ENCODE measurements around the gene NUP62. TPM values are rescaled to one million over a fixed set of nuclear protein-coding genes. Genes with fewer than 3 reads are reported as not detected.

NUP62 gene
- total RNA-seq, 1 donor from 2014 or later: 61.1 TPM

DNA sequence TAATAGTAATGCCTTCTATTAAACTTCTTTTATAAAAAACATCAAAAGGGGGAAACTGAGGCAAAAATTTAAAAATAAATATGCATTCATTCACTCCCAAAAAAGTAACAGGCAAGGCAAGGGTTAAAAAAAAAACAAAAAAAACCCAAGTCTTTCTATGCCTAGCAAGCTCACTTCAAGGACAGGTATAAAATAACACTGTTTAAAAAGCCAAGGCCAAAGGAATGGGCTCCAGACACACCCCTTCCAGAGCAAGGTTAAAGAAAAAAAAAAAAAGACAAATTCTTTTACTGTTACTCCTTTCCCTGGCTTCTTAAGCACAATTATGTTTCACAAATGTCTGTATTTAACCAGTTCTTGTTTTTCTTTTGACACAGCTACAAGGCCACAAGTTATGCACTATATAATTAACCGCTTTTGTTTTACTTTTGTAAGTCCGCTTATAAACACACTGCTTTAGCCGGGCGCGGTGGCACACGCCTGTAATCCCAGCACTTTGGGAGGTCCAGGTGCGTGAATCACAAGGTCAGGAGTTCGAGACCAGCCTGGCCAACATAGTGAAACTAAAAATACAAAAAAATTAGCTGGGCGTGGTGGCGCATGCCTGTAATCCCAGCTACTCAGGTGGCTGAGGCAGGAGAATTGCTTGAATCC lies 28.1 kb upstream of the NUP62 start:
- TF ChIP-seq, protein P1, sequence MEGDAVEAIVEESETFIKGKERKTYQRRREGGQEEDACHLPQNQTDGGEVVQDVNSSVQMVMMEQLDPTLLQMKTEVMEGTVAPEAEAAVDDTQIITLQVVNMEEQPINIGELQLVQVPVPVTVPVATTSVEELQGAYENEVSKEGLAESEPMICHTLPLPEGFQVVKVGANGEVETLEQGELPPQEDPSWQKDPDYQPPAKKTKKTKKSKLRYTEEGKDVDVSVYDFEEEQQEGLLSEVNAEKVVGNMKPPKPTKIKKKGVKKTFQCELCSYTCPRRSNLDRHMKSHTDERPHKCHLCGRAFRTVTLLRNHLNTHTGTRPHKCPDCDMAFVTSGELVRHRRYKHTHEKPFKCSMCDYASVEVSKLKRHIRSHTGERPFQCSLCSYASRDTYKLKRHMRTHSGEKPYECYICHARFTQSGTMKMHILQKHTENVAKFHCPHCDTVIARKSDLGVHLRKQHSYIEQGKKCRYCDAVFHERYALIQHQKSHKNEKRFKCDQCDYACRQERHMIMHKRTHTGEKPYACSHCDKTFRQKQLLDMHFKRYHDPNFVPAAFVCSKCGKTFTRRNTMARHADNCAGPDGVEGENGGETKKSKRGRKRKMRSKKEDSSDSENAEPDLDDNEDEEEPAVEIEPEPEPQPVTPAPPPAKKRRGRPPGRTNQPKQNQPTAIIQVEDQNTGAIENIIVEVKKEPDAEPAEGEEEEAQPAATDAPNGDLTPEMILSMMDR (IDR thresholded peaks at IDR 0.05; ENCODE audit: insufficient read depth, low read length, poor library complexity, severe bottlenecking): no peak
- H3K27me3 ChIP-seq (ENCODE audit: control insufficient read depth, insufficient read depth, low read length): peaks cover 19% of the 10 kb centered on the region
- no peaks in the 10 kb centered on the region for H3K36me3 ChIP-seq (ENCODE audit: control insufficient read depth, insufficient read depth, low read length)
- DNase-seq (ENCODE audit: low read depth): no peak
- H3K4me3 ChIP-seq (ENCODE audit: low read depth, low read length): no peak overlapping the region

DNA sequence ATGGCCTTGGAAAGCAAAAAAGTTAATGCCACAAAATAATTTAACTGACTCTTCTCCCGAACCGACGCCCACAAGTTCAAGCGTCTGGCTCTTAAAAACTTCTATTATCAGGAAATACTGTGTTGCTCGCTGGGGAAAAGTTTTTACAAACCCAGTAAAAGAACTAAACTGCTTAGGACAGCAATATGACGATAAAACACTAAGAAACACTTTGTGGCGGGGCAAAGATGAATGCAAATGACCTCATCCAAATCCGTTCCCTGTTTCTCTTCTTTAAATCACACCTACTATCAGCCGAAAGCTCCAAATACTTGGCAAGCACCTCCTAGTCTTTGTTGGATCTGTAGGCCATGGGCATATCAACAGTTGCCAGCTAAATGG lies 26.8 kb upstream of the NUP62 start:
- DNase-seq (ENCODE audit: low read depth): no peak
- peaks cover 25% of the 10 kb centered on the region for H3K27me3 ChIP-seq (ENCODE audit: control insufficient read depth, insufficient read depth, low read length)
- H3K36me3 ChIP-seq (ENCODE audit: control insufficient read depth, insufficient read depth, low read length): no peaks in the 10 kb centered on the region
- no peak overlapping the region for H3K4me3 ChIP-seq (ENCODE audit: low read depth, low read length)
- TF ChIP-seq, protein P1 (IDR thresholded peaks at IDR 0.05; ENCODE audit: insufficient read depth, low read length, poor library complexity, severe bottlenecking): no peak

DNA sequence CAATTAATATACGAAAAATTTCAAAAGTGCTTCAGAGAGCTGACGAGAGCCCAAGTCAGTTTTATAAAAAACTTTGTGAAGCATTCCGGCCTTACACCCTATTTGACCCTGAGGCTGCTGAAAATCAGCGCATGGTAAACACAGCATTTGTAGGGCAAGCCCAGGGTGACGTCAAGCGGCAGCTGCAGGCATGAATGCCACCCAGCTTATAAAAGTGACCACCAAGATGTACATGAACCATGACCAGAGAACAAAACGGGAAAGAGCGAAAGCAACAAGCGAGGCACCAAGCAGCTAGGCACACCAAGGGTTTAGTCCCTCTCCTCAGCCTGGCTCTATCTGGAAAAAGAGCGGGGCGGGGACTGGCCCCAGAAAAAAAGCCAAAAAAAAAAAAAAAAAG lies 25.6 kb upstream of the NUP62 start:
- no peak for DNase-seq (ENCODE audit: low read depth)
- H3K4me3 ChIP-seq (ENCODE audit: low read depth, low read length): no peak overlapping the region
- TF ChIP-seq, protein P1 (IDR thresholded peaks at IDR 0.05; ENCODE audit: insufficient read depth, low read length, poor library complexity, severe bottlenecking): no peak

DNA sequence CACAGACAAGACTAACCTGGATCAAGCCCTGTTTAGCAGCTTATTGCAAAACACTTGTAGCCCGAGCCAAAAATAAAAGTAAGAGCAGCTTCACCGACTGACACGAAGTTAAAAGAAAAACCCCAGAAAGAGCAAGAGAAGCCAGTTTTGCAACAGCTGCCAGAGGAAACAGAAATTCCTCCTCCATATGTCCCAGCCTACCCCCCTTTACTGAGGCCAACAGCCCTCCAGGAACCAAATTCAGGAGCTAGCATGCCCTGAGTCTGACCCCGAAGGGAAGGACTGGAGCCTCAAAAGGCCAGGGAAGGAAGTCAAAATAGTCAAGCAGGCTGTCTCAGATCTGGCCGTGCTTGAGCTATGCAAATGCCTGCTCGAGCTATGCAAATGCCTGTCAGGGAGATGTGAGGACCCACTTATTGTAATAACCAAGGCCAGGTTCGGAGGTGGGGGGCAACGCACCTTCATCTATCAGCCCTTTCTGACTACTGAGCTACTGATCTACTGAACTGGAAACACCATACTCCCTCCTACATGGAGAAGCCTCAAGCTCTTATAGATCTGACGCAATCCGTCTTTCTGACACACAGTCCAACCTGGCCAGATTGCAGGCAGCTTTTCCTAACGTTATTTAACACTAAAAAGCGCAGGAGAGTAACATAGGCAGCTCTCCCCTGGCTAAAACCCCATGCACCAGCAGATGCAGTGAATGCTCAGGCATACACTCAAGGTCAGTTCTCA lies 25.0 kb upstream of the NUP62 start:
- Histone ChIP-seq H3K27me3 (ENCODE audit: control insufficient read depth, insufficient read depth, low read length) (peaks cover 25% of the 10 kb centered on the region), H3K4me3 (ENCODE audit: low read depth, low read length) (no peak overlapping the region), H3K36me3 (ENCODE audit: control insufficient read depth, insufficient read depth, low read length) (no peaks in the 10 kb centered on the region)
- DNase-seq (ENCODE audit: low read depth): no peak
- TF ChIP-seq, protein P1 (IDR thresholded peaks at IDR 0.05; ENCODE audit: insufficient read depth, low read length, poor library complexity, severe bottlenecking): no peak

More for the DNA sequence above, 25.6 kb upstream of the NUP62 start:
- Histone ChIP-seq H3K27me3 (ENCODE audit: control insufficient read depth, insufficient read depth, low read length) (peaks cover 25% of the 10 kb centered on the region), H3K36me3 (ENCODE audit: control insufficient read depth, insufficient read depth, low read length) (no peaks in the 10 kb centered on the region)

DNA sequence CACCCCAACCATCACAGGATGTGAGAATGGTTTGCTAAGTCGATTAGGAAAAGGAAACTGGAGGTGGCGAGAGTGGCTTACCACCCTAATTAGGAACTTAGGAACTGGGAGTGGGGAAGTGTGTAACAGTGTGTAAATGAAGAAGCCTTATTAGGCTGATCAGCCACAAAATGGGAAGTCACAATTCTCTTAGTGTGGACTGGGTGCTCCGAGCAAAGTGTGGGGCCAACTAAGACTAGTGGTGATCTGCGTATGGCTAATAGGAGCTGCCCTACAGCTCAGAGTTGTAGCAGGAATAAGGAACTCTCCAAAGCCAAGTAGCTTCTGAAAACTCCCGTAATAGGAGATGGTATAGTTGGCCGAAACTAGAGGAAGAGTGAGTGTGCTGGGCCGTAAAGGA lies 24.1 kb upstream of the NUP62 start:
- Histone ChIP-seq H3K36me3 (ENCODE audit: control insufficient read depth, insufficient read depth, low read length) (no peaks in the 10 kb centered on the region), H3K4me3 (ENCODE audit: low read depth, low read length) (no peak overlapping the region), H3K27me3 (ENCODE audit: control insufficient read depth, insufficient read depth, low read length) (peaks cover 25% of the 10 kb centered on the region)
- TF ChIP-seq, protein P1 (IDR thresholded peaks at IDR 0.05; ENCODE audit: insufficient read depth, low read length, poor library complexity, severe bottlenecking): no peak
- DNase-seq (ENCODE audit: low read depth): no peak
